ENCODE measurements around the gene ENOX1.

The ENOX1 gene

DNA sequence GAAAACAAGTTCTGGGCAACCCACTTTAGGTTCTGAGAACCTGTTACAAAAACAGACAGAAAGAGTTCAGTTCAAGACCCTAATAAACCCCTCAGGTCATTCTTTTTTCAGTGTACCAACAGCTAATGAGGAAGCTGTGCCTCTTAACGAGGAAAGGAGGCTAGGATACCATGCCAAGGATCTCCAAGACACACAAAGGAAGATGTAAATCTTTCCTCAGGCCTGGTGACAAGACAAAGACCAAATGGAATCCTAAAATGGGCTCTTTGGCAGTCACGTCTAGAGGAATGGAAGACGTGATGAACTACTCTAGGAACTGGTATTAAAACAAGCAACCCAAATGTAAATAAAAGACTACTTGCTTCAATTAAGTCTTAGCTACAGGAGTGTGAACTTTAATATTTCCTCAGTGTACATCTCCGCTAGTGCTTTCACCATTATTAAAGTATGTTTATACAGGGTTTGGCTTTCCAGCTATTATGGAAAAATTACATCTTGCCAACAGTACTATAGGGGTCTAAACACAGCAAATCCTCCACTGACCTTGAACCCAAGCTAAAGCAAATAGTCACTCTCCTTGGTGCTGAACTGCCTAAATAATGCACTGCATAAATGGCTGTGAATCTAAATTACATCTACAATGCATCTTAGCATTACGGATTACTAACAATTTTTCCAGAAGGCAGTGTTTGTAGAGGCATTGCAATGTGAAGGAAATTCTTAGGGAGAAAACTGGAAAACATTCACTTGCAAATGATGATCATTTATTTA, 42.3 kb downstream of the ENOX1 start:
- no peak for DNase-seq (ENCODE audit: low read depth)

DNA sequence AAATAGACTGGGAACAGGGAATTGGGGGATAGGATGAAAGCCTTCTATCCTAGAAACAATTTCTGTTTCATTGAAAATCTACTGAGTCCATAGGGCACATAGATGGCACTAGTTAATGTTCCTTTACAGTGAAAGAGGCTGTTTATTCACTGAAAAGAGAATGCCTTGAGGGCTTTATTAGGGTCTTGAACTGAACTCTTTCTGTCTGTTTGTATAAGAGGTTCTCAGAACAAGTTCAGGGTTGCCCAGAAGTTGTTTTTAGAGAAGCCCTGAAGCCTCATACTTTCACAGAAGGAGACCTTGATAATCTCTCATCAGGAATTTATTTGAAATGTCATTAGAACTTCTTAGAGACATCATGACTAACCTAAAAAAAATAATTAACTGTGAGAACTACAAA, 43.9 kb downstream of the ENOX1 start:
- DNase-seq (ENCODE audit: low read depth): no peak

DNA sequence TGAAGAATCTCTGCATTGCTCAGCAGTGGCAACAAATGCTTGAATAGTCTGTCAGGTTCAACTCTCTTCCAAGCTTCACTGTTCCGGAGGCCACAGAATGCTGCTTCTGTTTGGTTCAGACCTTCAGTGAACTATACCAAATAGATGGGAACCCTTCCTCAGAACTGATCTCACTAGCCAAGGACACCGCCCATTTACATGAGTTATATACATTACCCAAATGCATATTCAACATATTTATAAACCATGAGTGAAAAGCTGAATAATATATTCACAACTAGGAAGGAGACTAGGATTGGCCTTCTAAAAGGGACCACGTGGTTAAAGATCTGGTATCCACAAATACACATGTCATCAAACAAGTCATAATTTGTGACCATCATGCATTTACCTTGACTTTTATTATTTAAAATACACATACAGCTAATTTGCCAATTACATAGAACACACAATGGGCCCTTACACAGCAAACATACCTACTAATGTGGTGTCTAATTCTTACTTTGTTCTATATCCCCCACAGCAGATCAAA, 49.3 kb downstream of the ENOX1 start:
- DNase-seq (ENCODE audit: low read depth): no peak

DNA sequence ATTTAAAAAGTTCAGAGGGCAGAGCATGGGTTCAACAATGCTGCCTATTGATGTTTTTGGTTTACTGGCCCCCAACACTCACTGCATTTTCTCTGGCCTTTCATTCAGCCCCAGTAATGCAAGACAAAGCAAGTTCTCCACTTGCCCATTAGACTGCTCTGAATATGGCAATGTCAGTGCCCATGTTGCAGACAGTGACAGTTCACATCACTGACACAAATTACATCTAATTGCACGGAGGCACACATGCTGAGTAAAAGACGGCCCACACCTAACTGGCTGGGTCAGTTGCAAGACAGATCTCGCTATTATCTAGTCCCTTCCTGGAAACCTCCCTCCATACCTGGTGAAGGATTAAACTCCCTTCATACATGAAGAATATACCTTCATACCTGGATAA, 54.0 kb downstream of the ENOX1 start:
- DNase-seq (ENCODE audit: low read depth): no peak

DNA sequence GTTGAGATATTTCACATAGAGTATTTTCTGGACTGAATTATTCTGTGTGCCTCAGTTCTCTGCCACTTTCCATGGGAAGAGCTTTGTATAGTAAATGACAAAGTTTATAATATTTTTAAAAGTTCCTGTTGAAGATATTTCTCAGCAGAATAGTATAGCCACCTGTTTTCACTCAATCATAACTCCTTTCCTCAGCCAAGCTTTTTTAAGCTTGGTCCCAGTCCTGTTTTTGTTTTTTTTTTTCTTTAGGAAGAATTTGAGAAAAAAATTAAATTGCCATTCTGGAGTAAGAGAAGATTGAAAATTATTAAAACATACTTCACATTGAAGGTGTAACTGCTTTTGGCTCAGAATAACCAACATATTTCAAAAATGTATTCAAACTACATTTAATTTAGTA, 55.5 kb downstream of the ENOX1 start:
- no peak for DNase-seq (ENCODE audit: low read depth)

DNA sequence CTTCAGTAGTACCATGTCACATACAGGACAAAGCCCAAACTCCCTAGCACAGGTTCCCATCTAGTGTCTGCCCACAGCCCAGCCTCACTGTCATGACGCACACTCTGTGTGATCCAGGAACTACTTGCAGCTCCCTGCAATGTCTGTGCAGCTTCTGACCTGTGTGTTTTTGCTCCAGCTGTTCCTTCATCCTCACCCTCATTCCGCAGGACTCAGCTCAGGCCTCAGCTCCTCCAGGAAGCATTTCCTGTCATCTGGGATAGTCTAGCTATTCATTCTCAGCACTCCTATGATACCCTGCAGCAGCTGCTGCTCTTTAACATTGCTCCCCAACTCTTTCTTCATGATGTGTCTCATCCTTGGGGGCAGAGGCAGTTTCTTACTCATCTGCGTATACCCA, 56.1 kb downstream of the ENOX1 start:
- no peak for DNase-seq (ENCODE audit: low read depth)

DNA sequence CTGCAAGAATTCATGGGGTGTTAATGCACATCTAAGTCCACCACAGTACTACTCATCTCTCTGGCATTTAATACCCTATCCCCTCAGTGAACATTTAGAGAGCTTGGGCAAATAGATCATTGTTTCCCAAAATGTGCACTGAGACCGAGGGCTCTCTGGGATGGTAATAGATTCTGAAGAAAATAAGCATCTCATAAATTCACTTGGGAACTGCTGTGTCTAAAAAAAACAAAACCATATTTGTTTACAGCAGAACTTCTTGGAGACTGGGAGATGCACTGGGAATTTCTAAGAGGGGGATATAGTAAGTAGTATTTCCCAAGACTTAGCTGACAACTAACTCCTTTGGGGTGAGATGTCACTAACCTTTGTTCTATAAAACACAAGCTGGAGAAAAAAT, 58.4 kb downstream of the ENOX1 start:
- DNase-seq (ENCODE audit: low read depth): peak; percentile 9

DNA sequence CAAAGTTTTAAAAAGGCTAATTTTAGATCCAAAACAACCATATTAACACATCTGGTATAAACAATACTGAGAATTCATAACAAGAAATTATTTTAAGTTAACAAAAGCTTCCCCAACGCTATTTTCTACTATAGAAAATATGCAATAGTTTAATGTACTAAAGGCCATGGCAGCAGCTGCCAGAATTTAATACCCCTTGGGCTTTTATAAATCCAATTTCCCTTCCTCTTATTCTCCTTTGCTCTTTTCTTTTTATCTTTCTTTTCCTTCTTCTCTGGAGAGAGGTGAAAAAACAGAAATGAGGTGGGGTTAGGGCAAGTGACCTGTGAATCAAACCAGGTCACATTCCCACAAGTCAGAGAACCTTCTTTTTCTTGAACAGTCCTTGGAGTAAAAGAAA, 58.9 kb downstream of the ENOX1 start:
- DNase-seq (ENCODE audit: low read depth): no peak

DNA sequence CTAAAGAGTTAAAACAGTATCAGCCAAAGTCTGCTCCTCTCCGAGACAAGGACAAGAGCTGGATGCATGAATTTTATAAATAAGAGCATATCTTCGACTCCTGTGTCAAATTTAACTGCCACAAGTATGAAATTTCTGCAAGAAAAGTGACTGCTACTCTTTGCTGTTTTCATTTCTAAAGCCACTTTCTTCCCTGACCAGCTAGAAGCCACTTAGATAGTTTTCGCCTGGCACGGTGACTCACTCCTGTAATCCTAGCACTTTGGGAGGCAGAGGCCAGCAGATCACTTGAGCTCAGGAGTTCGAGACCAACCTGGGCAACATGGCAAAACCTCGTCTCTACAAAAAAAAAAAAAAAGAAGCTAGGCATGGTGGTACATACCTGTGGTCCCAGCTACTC, 61.3 kb downstream of the ENOX1 start:
- peak; percentile 18 for DNase-seq (ENCODE audit: low read depth)

DNA sequence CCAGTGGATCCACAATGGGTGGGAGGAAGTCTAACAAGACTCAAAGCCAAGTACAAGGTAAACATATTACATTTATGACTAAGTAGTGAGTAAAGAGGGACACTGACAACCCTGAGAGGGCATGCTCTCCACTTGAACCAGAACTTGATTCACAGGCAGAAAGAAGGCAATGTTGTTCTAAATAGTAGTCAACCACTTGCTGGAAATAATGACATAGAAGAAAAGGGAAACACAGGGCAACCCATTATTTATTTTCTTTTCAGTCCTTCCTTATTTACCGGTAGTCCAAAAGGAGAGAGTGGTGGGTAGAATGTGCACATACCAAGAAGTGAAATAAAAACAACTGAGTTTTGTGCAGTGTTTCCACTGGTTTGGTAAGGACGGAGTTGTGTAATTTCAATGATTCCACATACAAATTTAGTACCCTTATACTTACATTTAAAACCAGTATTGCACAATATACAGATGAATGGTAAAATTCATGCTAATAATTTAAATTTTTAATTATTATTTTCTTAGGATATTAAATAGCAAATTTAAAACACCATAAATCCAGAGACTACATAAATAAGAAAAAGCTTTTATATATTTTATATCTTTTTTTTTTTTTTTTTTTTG, 65.9 kb downstream of the ENOX1 start:
- DNase-seq (ENCODE audit: low read depth): peak; percentile 56

DNA sequence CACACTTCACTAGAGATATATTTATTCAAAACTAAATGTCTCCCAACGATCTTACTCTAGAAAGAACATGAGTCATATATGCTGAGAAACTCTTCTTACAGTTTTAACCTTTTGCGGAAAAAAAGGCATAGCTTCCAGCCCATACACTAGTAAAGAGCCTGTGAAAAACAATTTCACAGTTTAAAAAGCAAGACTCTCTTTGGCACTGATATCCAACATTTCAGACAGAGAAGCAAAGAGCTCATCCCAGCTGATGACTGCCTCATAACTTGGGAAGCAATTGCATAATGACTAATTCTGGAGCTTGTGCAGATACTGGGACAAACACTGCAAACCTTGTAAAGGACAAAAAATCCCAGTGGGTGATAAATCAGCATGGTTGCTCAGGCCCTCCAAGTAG, 88.0 kb downstream of the ENOX1 start:
- peak; percentile 19 for DNase-seq (ENCODE audit: low read depth)

DNA sequence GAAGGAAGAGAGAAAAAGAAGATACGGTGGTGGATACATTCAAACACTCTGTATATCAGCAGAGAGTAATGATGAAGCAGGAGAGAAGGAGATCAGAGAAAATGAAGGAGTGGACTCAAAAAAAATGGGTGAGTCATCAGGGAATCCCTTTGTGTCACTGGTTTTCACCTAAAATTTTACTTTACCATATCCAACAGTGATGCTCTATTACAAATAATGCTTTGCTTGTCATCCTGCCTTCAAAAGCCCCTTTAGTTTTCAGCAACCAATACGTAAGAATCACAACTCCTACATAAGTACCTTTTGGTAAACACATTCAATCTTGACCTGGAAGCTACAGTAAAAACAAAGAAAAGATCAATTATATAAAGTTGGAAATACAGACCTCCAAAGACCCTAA, 88.8 kb downstream of the ENOX1 start:
- no peak for DNase-seq (ENCODE audit: low read depth)

DNA sequence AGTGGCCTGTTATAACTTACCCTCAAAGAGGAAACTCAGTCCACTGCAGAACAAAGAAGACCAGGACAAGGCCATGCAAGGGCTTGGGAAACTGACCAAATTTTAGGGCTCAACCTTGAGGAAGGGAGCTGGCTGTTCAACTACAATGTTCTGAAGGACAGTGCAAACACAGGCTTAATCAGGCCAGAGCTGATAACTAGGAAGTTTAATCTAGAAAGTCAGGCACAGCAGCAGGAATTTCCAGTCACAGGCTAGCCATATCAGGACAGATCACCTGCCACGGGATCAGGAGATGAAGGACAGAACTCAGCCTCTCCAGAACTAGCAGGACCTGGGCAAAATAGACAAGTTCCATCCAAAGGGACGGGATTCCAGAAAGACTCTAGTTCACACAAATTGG, 89.4 kb downstream of the ENOX1 start:
- no peak for DNase-seq (ENCODE audit: low read depth)

DNA sequence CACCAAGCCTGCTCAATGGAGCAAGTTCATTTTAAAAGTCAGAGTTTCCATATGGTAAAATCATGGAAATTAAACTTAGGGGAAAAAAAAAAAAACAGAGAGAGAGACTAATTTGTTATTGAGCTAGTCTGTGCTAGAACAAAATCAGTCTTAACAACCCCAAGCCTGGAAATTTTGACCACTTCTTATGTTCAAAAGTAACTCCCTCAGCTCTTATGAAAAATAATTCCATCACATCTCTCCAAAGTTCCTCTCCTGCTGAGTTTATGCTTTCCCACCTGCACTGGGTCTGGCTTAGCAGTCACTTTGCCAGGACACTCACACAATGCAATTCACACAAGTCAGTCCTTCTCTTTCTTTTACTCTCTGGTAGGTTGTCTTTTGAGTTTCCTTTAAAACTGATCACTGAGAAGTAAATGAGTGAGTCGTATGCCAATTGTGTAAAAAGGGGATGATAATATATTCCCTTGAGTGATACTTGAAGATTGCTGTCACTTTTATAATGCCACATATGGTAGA, 92.6 kb downstream of the ENOX1 start:
- no peak for DNase-seq (ENCODE audit: low read depth)

DNA sequence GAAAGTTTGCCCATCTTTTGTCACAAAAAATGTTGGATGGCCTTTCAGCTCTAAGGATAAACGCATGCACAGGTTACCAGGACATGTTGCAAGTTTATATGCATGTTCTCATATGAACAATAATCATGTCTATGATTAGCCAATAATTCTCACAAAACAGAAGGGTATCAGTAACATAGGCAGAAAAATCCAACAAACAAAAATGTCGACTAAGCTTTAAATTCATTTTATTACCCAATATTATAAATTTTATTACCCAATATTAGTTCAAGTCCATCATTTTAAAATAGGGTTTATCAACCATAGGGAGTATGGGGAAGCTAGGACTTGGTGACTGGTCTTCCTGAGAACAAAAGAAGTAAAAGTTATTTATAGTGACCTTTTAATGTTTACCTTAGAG, 93.1 kb downstream of the ENOX1 start:
- DNase-seq (ENCODE audit: low read depth): no peak

DNA sequence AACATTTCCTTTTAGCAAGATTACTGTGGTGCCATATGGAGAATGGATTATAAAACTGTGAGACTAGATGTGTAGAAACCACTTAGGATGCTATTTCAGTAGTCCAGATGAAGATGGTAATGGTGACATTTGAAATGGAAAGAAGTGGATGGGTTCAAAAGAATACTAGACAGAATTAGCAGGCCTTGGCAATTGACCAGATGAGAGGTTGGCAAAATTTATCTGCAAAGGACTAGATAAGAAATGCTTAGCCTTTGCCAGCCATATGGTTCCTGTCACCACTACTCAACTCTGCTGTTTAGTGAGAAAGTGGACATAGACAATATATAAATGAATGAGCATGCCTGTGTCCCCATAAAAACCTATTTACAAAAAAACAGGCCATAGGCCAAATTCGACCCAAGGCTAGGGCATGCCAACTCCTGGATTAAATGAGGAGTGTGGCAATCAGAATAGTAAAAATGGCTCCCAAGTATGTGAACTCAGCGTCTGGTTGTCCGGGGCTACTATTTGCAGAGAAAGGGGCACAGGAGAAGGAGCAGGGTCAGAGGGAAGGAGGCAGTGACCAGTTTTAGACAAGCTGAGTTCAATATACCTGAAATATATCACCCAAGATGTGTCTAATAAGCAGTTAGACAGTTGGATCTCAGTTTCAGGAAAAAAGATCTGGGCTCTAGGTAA, 98.4 kb downstream of the ENOX1 start:
- DNase-seq (ENCODE audit: low read depth): no peak

DNA sequence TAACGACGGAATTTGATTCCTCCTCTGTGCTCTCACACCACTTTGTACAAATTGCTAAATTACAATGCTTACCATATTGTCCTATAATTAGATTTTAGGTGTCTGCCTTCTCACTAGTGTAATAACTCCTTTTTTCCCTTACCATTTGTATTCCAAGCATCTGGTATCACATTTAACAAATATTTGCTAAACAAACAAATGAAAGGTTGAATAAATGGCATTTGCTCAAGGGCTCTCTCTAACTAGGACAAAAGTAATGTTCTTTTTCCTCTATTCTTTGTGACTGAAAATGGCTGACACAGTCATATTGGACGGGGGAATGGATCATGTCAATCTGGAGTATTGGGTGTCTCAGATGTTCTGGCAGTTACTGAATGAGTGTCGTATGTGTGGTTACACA, 99.7 kb downstream of the ENOX1 start:
- no peak for DNase-seq (ENCODE audit: low read depth)

DNA sequence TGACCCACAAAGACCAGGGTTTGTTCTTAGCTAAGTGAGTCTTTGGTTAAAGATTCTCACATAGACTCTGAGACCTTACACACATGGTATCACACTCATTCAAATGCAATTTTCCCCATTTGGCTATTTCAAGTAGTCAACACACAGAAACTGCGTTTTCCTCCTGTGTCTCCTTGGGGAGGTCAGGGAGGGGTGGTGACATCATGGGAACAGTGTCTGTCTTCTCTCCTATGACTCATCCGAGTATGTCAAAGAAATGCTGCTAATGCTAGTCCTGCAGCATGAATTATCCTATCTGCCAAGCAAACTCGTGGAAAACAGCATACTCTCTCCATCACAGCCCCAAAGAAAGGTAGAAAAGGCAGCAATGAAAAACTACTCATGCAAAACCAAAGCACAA, 100.2 kb downstream of the ENOX1 start:
- DNase-seq (ENCODE audit: low read depth): peak; percentile 80

DNA sequence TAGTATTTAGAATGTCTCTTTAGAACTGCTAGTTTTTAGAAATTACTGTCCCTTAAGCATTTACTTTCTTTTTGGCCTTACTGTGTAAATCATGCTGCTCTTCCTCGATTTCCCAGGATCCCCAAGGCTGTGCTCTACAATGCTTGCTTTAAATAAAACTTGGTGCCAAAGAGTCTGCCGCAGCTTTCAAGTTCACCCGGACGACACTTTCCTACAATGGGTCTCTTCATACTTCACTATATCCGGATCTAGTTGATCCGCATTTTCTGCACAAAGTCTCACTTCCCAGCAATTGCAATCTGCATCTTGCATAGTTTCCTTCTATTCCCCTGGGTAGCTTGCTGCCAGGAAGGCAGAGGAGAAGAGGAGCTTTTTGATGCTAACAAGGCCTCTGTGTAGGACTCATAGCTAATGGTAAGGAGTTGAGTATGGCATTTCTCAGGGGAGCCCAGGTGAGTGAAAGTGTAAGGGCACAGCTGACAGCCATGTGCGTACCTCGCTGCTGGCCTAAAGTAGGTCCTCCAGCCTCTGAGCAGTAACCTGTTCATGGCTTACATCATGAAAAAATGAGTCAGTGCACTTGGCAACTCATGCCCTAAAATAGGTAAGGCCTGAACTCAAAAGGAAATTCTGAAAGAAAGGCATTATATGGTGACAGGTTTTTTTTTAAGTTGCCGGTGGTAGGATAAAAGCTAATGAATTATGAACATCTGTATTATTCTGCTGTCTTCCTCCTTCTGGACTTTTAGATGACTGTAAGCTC, 101.6 kb downstream of the ENOX1 start:
- no peak for DNase-seq (ENCODE audit: low read depth)

DNA sequence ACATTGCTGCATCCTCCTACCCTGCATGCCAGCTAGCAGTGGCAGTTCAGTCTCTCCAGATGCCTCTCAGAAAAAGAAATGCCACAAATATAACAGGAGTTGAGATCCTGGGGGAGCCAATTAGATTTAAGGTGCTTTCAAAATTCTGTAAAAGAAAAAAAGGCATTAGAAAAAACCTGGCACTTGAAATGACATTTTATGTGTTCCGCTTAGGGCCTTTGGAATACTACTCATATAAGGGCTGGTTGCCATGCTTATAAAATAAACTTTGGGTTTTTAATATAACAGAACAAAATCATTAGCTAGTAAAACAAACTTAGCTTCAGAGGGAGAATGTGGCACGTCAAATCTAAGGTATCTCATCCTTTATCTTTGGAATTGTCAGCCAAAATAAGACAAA, 104.1 kb downstream of the ENOX1 start:
- no peak for DNase-seq (ENCODE audit: low read depth)

DNA sequence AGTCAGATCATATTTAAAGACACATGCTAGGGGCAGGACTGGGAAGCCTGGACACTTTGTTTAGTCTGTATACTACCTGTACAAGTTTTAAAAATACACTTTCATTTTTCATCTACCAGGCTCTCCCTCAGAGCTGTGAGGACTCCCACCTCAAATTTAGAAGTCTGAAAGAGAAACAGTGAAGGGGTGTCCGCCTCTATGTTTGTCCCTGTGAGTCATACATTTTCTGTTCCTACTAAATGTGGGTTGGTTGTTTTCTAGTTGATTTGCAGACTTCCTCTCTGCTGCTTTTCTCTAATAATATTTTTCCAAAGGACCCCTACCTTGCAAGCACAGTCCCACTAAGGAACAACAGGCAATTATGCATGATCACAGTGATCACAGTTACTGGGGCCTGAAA, 110.5 kb downstream of the ENOX1 start:
- DNase-seq (ENCODE audit: low read depth): no peak

DNA sequence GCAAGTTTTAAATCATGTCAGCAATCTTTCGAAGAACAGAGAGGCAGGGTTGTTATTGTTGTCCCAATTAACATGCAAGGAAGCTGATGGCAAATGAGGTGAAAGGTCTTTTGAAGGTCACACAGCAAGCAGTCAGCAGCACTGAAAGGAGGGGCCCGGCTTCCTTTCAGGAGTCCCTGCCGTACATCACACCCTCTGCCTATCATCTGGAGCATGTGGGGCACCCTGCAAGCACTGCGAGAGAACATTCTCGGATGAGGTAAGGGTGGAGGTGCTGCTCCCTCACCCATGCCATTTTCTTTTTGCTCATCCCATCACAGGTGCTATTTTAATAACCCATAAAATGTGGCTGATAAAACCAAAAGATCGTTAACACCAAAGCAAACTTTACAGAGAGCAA, 111.2 kb downstream of the ENOX1 start:
- no peak for DNase-seq (ENCODE audit: low read depth)
